Fibroblast of skin of right biceps (primary cell): ENCODE data around the gene GNAQ.
"Not testable (repeated sequence)": the region's sequence is repeated elsewhere in the genome, so short reads cannot be mapped to it uniquely, and the experiment has no call there.

Experiments
- DNase-seq: peaks from one replicate; pipeline ENCODE4 v3.0.0-alpha.2; 2013

The GNAQ gene

GRCh38 chr9:77714077-77714549 is 317.5 kb downstream of the GNAQ start:
- DNase-seq = peak; percentile 61

- peak; percentile 95 for DNase-seq
Observed at GRCh38 chr9:77712533-77713130, 319.0 kb downstream of the GNAQ start.

DNA sequence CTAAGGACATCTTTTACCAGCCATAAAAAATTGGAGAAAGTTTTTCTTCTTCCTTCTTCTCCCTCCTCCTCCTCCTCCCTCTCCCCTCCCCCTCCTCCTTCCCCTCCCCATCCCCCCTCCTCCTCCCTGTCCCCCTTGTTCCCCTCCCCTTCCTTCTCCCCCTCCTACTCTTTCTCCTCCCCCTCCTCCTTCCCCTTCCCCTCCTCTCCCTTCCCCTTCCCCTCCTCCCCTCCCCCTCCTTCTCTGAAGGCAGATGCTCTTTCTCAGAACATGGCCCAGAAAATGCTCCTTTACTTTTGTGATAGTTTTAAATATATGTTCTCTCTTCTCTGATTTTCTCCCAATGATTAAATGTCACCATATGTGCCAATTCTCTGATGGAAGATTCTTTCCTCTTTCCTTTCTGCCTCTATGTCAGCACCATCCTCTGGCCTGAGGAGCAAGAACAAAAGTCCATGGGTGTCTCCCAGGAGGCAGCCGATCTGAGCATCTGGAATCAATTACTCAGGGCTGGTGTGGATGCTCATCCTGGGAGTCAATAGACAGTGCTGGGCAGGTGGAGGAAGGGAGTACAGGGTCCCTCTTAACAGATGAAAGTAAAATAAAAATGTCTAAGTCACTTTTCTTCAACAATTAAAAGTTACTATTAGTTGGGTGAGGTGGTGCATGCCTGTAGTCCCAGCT is 320.5 kb downstream of the GNAQ start:
- peak; percentile 41 for DNase-seq

DNA sequence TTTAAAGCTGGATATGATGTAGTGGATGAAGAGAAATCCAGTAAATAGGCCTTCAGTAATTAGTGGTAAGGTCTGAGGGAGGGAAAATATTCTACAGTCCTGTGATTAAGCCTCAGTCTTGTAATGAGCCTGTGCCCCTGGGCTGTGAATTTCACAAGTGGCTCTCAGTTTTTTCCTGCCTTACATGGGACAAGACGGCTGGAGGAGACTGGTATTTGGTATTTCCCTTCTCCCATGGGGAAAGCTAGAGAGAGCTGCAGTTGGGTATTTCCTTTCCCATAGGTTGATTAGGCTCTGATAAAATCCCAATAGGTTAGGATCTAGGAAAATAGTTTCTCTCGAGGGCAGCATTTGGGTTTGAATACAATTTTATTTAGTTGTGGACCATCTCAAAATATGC is 321.3 kb downstream of the GNAQ start:
- no peak for DNase-seq

DNA sequence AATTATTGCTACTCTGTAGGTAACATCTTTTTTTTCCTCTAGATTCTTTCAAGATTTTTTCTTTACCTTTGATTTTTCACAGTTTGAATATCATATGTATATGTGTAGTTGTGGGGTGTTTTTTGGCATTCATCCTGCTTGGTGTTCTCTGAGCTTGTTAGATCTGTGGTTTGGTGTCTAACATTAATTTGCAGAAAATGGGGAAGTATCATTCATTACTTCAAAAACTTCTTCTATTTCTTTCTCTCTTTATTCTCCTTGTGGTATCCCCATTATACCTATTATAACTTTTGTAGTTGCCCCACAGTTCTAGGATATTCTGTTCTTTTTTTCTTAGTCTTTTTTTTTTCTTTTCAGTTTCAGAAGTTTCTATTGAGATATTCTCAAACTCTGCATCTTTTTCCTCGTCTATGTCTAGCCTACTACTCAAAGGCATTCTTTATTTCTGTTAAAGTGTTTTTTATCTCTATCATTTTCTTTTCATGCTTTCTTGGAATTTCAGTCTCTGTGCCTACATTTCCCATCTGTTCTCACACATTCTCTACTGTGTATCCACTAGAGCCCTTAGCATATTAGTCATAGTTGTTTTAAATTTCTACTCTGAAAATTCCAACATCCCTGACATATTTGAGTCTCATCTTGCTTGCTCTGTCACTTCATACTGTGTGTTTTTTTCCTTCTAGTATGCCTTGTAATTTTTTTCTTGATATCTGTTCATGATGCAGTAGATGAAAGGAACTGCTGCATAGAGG is 323.4 kb downstream of the GNAQ start:
- DNase-seq = peak; percentile 78

DNA sequence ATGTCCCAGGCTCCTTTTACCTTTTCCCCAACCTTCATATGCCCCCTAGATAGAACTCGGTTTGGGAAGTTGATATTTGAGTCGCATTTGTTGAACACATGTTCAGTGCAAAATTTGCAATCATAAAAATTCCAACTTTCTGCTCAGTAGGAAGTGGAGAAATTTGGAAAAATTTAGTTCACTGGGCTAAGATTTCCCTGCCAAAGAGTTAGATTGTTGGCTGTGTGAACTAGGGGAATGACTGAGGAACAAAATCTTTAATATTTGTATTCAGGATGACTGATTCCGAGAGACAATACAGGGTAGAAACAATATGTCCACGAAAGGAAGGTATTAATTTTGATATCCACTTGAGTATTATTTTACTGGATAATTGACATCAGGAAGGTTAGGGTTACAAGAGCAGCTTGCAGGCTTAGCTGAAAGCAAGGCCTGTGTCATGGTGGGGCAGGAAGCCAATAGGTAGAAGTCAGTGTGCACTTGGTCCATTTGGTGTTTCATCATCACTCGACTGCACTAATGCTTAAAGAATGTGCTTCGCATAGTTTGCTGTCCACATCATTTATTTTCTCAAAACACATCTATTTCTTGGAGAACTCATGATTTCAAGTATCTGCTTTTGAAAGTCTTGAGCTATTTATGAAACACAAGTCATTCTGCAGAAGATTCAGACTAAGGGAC is 324.1 kb downstream of the GNAQ start:
- DNase-seq = peak; percentile 98

DNA sequence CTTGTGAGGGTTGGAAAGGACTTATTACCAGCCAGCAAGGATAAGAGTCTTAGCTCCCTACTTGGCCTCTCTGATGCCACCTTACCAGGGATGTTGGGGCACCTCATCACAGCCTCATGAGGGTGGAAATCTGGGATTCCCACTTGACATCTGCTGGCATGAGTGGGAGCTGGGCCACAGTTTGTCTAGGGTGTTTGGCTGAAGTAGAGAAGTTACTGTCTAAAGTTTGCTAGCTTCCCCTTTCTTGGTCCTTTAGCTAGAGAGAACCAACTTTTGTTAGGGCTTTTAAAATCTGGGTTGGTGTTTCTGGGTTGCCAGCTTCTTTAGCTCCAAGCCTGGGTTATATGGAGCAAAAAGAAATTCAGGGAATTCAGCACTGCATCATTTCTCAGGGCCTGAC is 326.0 kb downstream of the GNAQ start:
- no peak for DNase-seq

GRCh38 chr9:77702521-77703390 is 328.9 kb downstream of the GNAQ start:
- not testable (repeated sequence) for DNase-seq

- no peak for DNase-seq
Observed at GRCh38 chr9:77697238-77697984, 334.2 kb downstream of the GNAQ start.

DNA sequence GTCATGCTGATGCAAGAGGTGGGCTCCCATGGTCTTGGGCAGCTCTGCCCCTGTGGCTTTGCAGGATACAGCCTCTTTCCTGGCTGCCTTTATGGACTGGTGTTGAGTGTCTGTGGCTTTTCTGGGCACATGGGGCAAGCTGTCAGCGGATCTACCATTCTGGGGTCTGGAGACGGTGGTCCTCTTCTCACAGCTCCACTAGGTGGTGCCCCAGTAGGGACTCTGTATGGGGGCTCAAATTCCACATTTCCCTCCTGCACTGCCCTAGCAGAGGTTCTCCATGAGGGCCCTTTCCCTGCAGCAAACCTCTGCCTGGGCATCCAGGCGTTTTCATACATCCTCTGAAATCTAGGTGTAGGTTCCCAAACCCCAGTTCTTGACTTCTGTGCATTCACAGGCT is 340.9 kb downstream of the GNAQ start:
- DNase-seq = not testable (repeated sequence)

- not testable (repeated sequence) for DNase-seq
Observed at GRCh38 chr9:77690119-77690518, 341.5 kb downstream of the GNAQ start.

- DNase-seq = not testable (repeated sequence)
Observed at GRCh38 chr9:77687737-77688136, 343.9 kb downstream of the GNAQ start.

DNA sequence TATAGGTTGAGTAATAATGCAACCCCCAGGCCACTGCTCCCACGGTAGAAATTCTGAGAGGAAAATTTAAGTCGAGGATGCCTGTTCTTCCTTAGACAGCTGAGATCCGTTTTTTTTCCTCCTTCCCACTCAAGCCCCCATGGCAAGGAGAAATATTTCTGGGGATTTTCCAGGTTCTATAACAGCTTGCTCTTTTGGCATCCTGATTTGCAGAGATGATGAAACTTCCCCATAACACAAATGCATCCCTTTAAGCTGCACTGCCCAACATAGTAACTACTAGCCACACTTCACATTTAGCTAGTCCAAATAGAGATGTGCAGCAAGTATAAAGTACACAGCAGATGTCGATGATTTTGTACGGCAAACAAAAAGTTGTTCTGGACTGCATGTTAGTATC is 351.0 kb downstream of the GNAQ start:
- no peak for DNase-seq

DNA sequence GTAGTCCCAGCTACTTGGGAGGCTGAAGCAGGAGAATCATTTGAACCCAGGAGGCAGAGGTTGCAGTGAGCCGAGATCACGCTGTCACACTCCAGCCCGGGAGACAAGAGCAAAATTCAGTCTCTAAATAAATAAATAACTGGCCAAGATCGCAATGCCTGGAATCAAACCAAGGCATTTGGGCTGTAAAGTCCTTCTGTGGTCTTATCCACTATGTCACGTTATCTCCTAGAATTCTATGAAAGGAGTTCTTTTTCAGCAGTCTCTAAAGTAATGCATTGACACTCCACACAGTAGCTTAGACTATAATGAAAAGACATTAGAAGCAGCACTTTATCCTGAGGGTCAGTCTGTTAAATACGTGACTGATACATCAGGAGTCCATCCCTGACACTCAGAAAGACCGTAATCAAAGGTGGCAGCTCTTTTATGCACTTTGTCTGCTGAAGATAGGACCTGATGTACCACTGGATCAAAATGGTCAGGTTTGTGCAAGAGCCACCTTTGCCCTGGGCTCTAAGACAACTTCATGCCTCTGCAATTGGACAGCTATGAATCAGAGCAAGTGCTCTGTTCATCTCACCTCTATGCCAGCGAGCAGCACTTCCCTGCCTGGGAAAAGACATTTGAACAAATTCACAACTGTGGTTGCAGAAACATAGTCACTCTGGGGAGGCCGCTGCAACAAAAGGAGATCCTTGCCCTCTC is 351.8 kb downstream of the GNAQ start:
- DNase-seq = no peak

GRCh38 chr9:77679088-77679487 is 352.5 kb downstream of the GNAQ start:
- no peak for DNase-seq

- no peak for DNase-seq
Observed at GRCh38 chr9:77677957-77678535, 353.6 kb downstream of the GNAQ start.

DNA sequence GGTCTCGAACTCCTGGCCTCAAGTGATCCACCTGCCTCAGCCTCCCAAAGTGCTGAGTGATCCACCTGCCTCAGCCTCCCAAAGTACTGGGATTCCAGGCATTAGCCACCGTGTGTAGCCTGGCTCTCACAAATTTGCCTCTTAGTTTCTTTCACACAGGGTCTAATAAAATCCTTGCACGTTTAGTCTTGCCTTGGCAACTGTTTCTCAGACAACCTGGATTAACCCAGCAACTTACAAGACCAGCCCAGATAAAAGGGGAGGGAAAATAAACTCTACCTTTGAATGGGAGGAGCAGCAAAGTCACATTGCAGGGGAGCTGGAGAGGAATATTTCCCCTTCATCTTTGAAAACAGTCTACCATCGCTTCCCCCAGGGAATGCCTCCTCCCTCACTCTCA is 354.2 kb downstream of the GNAQ start:
- DNase-seq = no peak

DNA sequence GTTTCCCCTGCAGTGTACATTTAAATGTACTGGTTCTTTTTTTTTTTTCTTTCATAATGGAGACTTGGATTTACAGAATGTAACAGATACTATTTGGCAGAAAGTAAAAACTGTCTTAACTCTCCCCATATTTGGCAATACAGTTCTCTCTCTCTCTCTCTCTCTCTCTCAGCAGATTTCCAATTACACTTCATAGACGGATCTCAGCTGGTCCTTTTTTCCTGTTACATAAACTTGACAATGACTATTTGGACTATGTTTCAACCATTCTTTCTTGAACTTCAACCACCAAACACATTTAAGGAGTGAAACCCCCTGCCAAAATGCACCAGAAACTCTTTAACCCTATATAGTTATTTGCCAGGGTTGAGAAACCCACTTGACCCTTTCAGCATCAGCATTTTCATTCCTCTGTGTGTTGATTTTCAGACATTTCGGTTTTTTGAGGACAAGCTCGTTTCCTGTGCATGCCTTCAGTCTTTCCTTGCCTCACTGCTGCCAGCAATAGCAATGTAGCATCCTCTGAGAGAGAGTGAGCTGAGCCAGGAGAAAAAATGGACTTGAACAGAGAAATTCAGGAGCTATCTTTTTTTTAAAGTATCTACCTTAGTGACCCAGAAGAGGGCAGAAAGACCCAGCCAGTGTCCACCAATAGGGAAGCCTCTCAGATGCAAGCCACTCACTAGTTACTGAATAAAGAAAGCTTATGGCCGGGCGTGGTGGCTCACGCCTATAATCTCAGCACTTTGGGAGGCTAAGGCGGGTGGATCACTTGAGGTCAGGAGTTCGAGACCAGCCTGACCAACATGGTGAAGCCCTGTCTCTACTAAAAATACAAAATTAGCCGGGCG is 357.4 kb downstream of the GNAQ start:
- DNase-seq = no peak

DNA sequence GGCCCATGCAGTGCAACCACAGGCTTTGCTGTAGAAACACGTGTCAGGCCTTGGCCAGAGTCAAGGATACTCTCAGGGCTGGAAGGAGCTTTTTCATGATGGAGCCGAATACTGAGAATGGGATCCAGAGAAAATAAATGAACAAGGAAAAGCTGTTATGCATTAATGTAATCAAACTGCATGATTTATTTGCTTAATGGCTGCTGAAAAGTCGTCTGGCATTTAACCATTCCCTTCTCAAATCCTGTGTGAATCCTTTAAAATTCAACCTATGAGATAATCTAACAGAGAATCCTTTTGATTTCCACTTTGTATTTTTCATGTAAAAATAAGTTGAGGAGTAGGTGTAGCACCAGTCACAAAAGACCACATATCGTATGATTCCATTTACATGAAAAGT is 359.4 kb downstream of the GNAQ start:
- no peak for DNase-seq

DNA sequence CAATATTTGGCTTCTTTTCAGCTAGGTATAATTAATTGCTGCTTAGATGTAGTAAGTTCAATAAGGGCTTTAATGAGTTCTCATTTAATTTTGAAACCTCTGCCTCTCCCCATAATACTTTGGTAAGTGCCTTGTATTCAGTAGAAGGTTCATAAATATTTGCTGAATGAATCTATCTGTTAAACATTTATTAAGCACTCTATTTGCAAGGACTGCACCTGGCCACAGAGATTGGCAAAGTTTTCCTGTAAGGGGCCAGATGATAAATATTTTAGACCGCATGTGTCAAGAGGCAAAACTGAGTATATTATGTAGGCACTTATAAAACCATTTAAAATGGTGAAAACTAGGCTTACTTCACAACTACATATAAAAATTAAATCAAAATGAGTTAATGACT is 364.5 kb downstream of the GNAQ start:
- DNase-seq = no peak
